ENCODE measurements around the gene ZNF516. TPM values are rescaled to one million over a fixed set of nuclear protein-coding genes. Genes with fewer than 3 reads are reported as not detected.

The ZNF516 gene
- polyA plus RNA-seq, 3 donors: 5.0 to 41.9 (median 8.6) TPM

- WGBS (ENCODE audit: insufficient coverage): 0% methylated on average over 38 of the region's 56 CpGs
- H3K4me3 ChIP-seq (replicated peaks in 1 of 3; ENCODE audit: low read depth in 2 of 3, low read length in 3 of 3): peak overlapping the region; percentile 85 to 99 (median 98)
- H3K9ac ChIP-seq (ENCODE audit: insufficient read depth, low read length, poor library complexity, severe bottlenecking): peak overlapping the region; percentile 81
- no peaks in the 10 kb centered on the region for H3K36me3 ChIP-seq (replicated peaks in 1 of 2; ENCODE audit: control insufficient read depth in 1 of 2, insufficient read depth in 2 of 2, low read length in 2 of 2)
- H2AFZ ChIP-seq (ENCODE audit: insufficient read depth, low read depth, low read length, poor library complexity, severe bottlenecking): no peak overlapping the region
- peaks cover 45 to 57% of the 10 kb centered on the region in 2 donors for H3K4me1 ChIP-seq (ENCODE audit: control insufficient read depth in 1 of 2, insufficient read depth in 2 of 2, low read length in 2 of 2)
- H4K20me1 ChIP-seq (ENCODE audit: insufficient read depth, low read length): peaks cover 23% of the 10 kb centered on the region
- intact Hi-C loops (cut with micrococcal nuclease): loop anchor here (2.0 to 10.0 kb wide), 5 partner anchors 20 to 618 kb away; no protein-coding TSS in a partner anchor
- TF ChIP-seq, protein P1, sequence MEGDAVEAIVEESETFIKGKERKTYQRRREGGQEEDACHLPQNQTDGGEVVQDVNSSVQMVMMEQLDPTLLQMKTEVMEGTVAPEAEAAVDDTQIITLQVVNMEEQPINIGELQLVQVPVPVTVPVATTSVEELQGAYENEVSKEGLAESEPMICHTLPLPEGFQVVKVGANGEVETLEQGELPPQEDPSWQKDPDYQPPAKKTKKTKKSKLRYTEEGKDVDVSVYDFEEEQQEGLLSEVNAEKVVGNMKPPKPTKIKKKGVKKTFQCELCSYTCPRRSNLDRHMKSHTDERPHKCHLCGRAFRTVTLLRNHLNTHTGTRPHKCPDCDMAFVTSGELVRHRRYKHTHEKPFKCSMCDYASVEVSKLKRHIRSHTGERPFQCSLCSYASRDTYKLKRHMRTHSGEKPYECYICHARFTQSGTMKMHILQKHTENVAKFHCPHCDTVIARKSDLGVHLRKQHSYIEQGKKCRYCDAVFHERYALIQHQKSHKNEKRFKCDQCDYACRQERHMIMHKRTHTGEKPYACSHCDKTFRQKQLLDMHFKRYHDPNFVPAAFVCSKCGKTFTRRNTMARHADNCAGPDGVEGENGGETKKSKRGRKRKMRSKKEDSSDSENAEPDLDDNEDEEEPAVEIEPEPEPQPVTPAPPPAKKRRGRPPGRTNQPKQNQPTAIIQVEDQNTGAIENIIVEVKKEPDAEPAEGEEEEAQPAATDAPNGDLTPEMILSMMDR (IDR thresholded peaks at IDR 0.05): no peak
- DNase-seq: no peak
- H3K4me3 Mint-ChIP-seq: peak overlapping the region; percentile 88 to 93
- peaks cover 0 to 2% (median 0%) of the 10 kb centered on the region in 7 donors for H3K9me3 Mint-ChIP-seq
- H3K36me3 Mint-ChIP-seq: no peaks in the 10 kb centered on the region
- H3K4me2 ChIP-seq (replicated peaks; ENCODE audit: extremely low read depth, low read length, poor library complexity, severe bottlenecking): peak overlapping the region; percentile 98
- no peaks in the 10 kb centered on the region for H3K27me3 Mint-ChIP-seq (ENCODE audit: low read depth in 3 of 3)
- H3K79me2 ChIP-seq (ENCODE audit: insufficient read depth, low read length): peaks cover 74% of the 10 kb centered on the region
- H3K27ac Mint-ChIP-seq: peak overlapping the region; percentile 85 to 96 (median 93)
- no peaks in the 10 kb centered on the region for H3K9me3 ChIP-seq (replicated peaks in 1 of 2; ENCODE audit: control insufficient read depth in 1 of 2, insufficient read depth in 1 of 2, low read length in 2 of 2)
- H3K27me3 ChIP-seq (ENCODE audit: control insufficient read depth in 2 of 2, insufficient read depth in 2 of 2, low read length in 2 of 2): no peaks in the 10 kb centered on the region
- peak overlapping the region; percentile 92 to 94 for H3K27ac ChIP-seq (ENCODE audit: low read depth in 1 of 2, low read length in 2 of 2)
- peaks cover 46% of the 10 kb centered on the region for H3K4me1 Mint-ChIP-seq
Measured at GRCh38 chr18:76494231-76495005, 624 bp downstream of the ZNF516 start.

GRCh38 chr18:76493213-76494161 lies 1.6 kb downstream of the ZNF516 start:
- H3K9me3 ChIP-seq (replicated peaks in 1 of 2; ENCODE audit: control insufficient read depth in 1 of 2, insufficient read depth in 1 of 2, low read length in 2 of 2): no peaks in the 10 kb centered on the region
- H3K4me1 Mint-ChIP-seq: peaks cover 47% of the 10 kb centered on the region
- H3K27me3 ChIP-seq (ENCODE audit: control insufficient read depth in 2 of 2, insufficient read depth in 2 of 2, low read length in 2 of 2): no peaks in the 10 kb centered on the region
- 0% methylated on average over 9 of the region's 31 CpGs for WGBS (ENCODE audit: insufficient coverage)
- H3K27ac Mint-ChIP-seq: peak overlapping the region; percentile 85 to 96 (median 92)
- DNase-seq: peak in 1 of 3 donors; percentile 74
- TF ChIP-seq, protein P1 (IDR thresholded peaks at IDR 0.05): no peak
- peaks cover 42 to 57% of the 10 kb centered on the region in 2 donors for H3K4me1 ChIP-seq (ENCODE audit: control insufficient read depth in 1 of 2, insufficient read depth in 2 of 2, low read length in 2 of 2)
- peak overlapping the region; percentile 98 for H3K4me2 ChIP-seq (replicated peaks; ENCODE audit: extremely low read depth, low read length, poor library complexity, severe bottlenecking)
- peak overlapping the region; percentile 85 to 99 (median 98) for H3K4me3 ChIP-seq (replicated peaks in 1 of 3; ENCODE audit: low read depth in 2 of 3, low read length in 3 of 3)
- H3K36me3 Mint-ChIP-seq: no peaks in the 10 kb centered on the region
- H3K27ac ChIP-seq (ENCODE audit: low read depth in 1 of 2, low read length in 2 of 2): peak overlapping the region; percentile 92 to 94
- peak overlapping the region; percentile 81 for H3K9ac ChIP-seq (ENCODE audit: insufficient read depth, low read length, poor library complexity, severe bottlenecking)
- no peaks in the 10 kb centered on the region for H3K27me3 Mint-ChIP-seq (ENCODE audit: low read depth in 3 of 3)
- peaks cover 33% of the 10 kb centered on the region for H4K20me1 ChIP-seq (ENCODE audit: insufficient read depth, low read length)
- H3K36me3 ChIP-seq (replicated peaks in 1 of 2; ENCODE audit: control insufficient read depth in 1 of 2, insufficient read depth in 2 of 2, low read length in 2 of 2): no peaks in the 10 kb centered on the region
- intact Hi-C loops (cut with micrococcal nuclease): loop anchor here (2.0 to 10.0 kb wide), 4 partner anchors 19 to 619 kb away; no protein-coding TSS in a partner anchor
- peaks cover 0 to 2% (median 0%) of the 10 kb centered on the region in 7 donors for H3K9me3 Mint-ChIP-seq
- peak overlapping the region; percentile 88 to 93 for H3K4me3 Mint-ChIP-seq
- H2AFZ ChIP-seq (ENCODE audit: insufficient read depth, low read depth, low read length, poor library complexity, severe bottlenecking): no peak overlapping the region
- H3K79me2 ChIP-seq (ENCODE audit: insufficient read depth, low read length): peaks cover 81% of the 10 kb centered on the region
